CD4-positive, CD25-positive, alpha-beta regulatory T cell (primary cell): Measurements from ENCODE around the gene RP9. TPM values are rescaled to one million over a fixed set of nuclear protein-coding genes. Genes with fewer than 3 reads are reported as not detected.

ENCODE experiments used
- ATAC-seq, 2 donors: fragments of 150-1000 bp; cut with Tn5 transposase; one replicate each; pipeline ENCODE4 v1.10.0; 2021; ENCODE audit warnings: low read depth in 2 of 2, moderate number of reproducible peaks in 2 of 2, moderate library complexity in 1 of 2
- DNase-seq, 3 donors: peaks; one replicate each; pipeline versions ENCODE4 v3.0.0 to v3.0.0-alpha.2; 2012 to 2022; ENCODE audit warnings: mixed read lengths in 1 of 3
- H3K27ac ChIP-seq: one replicate; pipeline ENCODE4 v1.7.0; 2013; ENCODE audit warnings: mild to moderate bottlenecking, low read length; ENCODE audit not compliant: insufficient read depth, poor library complexity, severe bottlenecking
- H3K27me3 ChIP-seq: one replicate; pipeline ENCODE4 v1.7.0; 2013; ENCODE audit warnings: low read length; ENCODE audit not compliant: control insufficient read depth, insufficient read depth
- H3K36me3 ChIP-seq: one replicate; pipeline ENCODE4 v1.7.0; 2013; ENCODE audit warnings: mild to moderate bottlenecking, low read length, moderate library complexity; ENCODE audit not compliant: control insufficient read depth, insufficient read depth
- H3K4me1 ChIP-seq: 2 replicates; pipeline ENCODE4 v1.7.0; 2013; ENCODE audit warnings: mild to moderate bottlenecking, low read length; ENCODE audit not compliant: insufficient read depth, control insufficient read depth, poor library complexity, severe bottlenecking
- H3K4me3 ChIP-seq: one replicate; pipeline ENCODE4 v1.7.0; 2013; ENCODE audit warnings: low read depth, mild to moderate bottlenecking, low read length, moderate library complexity
- H3K9me3 ChIP-seq, 2 experiments: 1 replicate in 1 of 2; 2 replicates in 1 of 2; pipeline ENCODE4 v1.7.0; 2013; ENCODE audit warnings: low read length in 2 of 2, mild to moderate bottlenecking in 1 of 2, moderate library complexity in 1 of 2; ENCODE audit not compliant: control insufficient read depth in 2 of 2
- H3K27ac Mint-ChIP-seq, 3 donors: one replicate each; pipeline ENCODE4 v1.8.0; 2020 to 2022; ENCODE audit warnings: mild to moderate bottlenecking in 3 of 3, mixed read lengths in 3 of 3, moderate library complexity in 2 of 3
- H3K27me3 Mint-ChIP-seq: one replicate; pipeline ENCODE4 v1.8.0; 2022; ENCODE audit warnings: mild to moderate bottlenecking, mixed read lengths
- H3K36me3 Mint-ChIP-seq: one replicate; pipeline ENCODE4 v1.8.0; 2020; ENCODE audit warnings: mixed read lengths
- H3K4me1 Mint-ChIP-seq, 4 donors: one replicate each; pipeline ENCODE4 v1.8.0; 2020 to 2022; ENCODE audit warnings: mixed read lengths in 4 of 4, mild to moderate bottlenecking in 1 of 4
- H3K4me3 Mint-ChIP-seq, 4 donors: one replicate each; pipeline ENCODE4 v1.8.0; 2020 to 2022; ENCODE audit warnings: mild to moderate bottlenecking in 4 of 4, mixed read lengths in 4 of 4, moderate library complexity in 3 of 4
- H3K9me3 Mint-ChIP-seq, 7 donors: one replicate each; pipeline ENCODE4 v1.8.0; 2020 to 2022; ENCODE audit warnings: mixed read lengths in 7 of 7, mild to moderate bottlenecking in 3 of 7, moderate library complexity in 2 of 7
- polyA plus RNA-seq, 4 donors: library from polyadenylated mRNA; unstranded; fragments of 300-500 nt; fragmentation: Illumina TruSeq; gene quantifications; one replicate each; pipeline ENCODE4 v1.2.3, GENCODE V29; 2021
- total RNA-seq: library from RNA; stranded (reverse); gene quantifications from one replicate; pipeline ENCODE4 v1.2.3, GENCODE V29; 2022

The RP9 gene
- total and polyA plus RNA-seq, 5 donors from 2014 or later: 14.3 to 26.2 (median 20.7) TPM

DNA sequence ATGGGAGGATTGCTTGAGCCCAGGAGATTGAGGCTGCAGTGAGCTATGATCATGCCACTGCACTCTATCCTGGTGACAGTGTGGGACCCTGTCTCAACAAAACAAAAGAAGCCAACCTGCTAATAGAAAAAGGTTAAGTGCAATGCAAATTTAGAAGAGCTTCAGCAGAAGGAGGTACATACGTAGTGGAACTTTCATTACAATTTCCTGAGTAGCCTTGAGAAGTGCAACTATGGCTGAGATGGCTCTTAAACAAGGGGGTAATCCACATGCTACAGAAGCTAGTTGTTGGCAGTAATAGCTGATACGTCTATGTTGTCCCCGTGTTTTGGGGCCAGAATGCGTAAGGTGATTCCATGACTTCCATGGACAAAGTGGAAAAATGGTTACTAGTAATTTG is 36.0 kb downstream of the RP9 start:
- no peaks in the 10 kb centered on the region for H3K36me3 ChIP-seq
- DNase-seq (no peak), ATAC-seq (no peak)
- no peak overlapping the region for H3K27ac ChIP-seq
- peaks cover 62% of the 10 kb centered on the region for H3K27me3 Mint-ChIP-seq
- H3K27me3 ChIP-seq: peaks cover 7% of the 10 kb centered on the region
- no peak overlapping the region for H3K4me3 ChIP-seq
- H3K27ac Mint-ChIP-seq: no peak overlapping the region
- H3K36me3 Mint-ChIP-seq: peaks cover 8% of the 10 kb centered on the region
- peaks cover 11 to 15% of the 10 kb centered on the region in 2 experiments for H3K9me3 ChIP-seq
- H3K4me1 Mint-ChIP-seq: peaks cover 10 to 20% (median 15%) of the 10 kb centered on the region in 4 donors
- peaks cover 16% of the 10 kb centered on the region for H3K4me1 ChIP-seq
- H3K4me3 Mint-ChIP-seq: no peak overlapping the region
- H3K9me3 Mint-ChIP-seq: peaks cover 0 to 22% (median 10%) of the 10 kb centered on the region in 7 donors

DNA sequence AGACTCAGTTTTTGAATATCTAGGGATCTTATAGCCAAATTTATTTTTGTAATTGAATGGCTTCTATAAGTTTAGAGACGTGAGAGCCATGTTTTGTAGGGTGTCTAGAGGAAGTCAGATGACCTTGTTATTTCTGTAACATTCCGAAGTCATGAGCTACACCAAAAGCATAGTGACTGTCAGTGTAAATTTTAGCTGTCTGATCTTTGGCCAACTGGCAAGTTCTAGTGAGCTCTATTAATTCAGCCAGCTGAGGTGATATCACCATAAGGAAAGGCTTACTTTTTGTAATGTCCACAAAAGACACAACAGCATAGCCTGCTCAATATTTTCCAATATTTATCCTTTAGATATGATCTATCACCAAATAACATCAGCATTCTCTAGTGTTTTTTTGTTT is 36.7 kb downstream of the RP9 start:
- H3K4me3 Mint-ChIP-seq: no peak overlapping the region
- H3K4me1 Mint-ChIP-seq: peaks cover 6 to 14% (median 11%) of the 10 kb centered on the region in 4 donors
- peaks cover 7% of the 10 kb centered on the region for H3K27me3 ChIP-seq
- peaks cover 0 to 22% (median 10%) of the 10 kb centered on the region in 7 donors for H3K9me3 Mint-ChIP-seq
- H3K27me3 Mint-ChIP-seq: peaks cover 57% of the 10 kb centered on the region
- no peak overlapping the region for H3K4me3 ChIP-seq
- no peak overlapping the region for H3K27ac ChIP-seq
- no peaks in the 10 kb centered on the region for H3K36me3 ChIP-seq
- DNase-seq (no peak), ATAC-seq (no peak)
- H3K4me1 ChIP-seq: peaks cover 13% of the 10 kb centered on the region
- H3K36me3 Mint-ChIP-seq: peaks cover 8% of the 10 kb centered on the region
- no peak overlapping the region for H3K27ac Mint-ChIP-seq
- H3K9me3 ChIP-seq: peaks cover 11 to 15% of the 10 kb centered on the region in 2 experiments

DNA sequence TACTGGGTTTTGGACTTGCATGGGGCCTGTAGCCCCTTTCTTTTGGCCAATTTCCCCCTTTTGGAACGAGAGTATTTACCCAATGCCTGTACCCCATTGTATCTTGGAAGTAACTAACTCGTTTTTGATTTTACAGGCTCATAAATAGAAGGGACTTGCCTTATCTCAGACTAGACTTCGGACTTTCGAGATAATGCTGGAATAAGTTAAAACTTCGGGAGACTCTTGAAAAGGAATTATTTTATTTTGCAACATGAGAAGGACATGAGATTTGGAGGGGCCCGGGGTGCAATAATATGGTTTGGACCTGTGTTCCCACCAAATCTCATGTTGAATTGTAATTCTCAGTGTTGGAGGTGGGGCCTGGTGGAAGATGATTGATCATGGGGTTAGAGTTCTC is 38.4 kb downstream of the RP9 start:
- H3K36me3 ChIP-seq: no peaks in the 10 kb centered on the region
- no peaks in the 10 kb centered on the region for H3K4me1 Mint-ChIP-seq
- H3K27me3 Mint-ChIP-seq: peaks cover 53% of the 10 kb centered on the region
- H3K9me3 Mint-ChIP-seq: peaks cover 0 to 30% (median 10%) of the 10 kb centered on the region in 7 donors
- no peak overlapping the region for H3K4me3 ChIP-seq
- H3K4me1 ChIP-seq: no peaks in the 10 kb centered on the region
- H3K9me3 ChIP-seq: peaks cover 20 to 21% of the 10 kb centered on the region in 2 experiments
- no peak overlapping the region for H3K4me3 Mint-ChIP-seq
- ATAC-seq (no peak), DNase-seq (no peak)
- H3K36me3 Mint-ChIP-seq: peaks cover 15% of the 10 kb centered on the region
- H3K27me3 ChIP-seq: peaks cover 13% of the 10 kb centered on the region
- no peak overlapping the region for H3K27ac ChIP-seq
- H3K27ac Mint-ChIP-seq: no peak overlapping the region

DNA sequence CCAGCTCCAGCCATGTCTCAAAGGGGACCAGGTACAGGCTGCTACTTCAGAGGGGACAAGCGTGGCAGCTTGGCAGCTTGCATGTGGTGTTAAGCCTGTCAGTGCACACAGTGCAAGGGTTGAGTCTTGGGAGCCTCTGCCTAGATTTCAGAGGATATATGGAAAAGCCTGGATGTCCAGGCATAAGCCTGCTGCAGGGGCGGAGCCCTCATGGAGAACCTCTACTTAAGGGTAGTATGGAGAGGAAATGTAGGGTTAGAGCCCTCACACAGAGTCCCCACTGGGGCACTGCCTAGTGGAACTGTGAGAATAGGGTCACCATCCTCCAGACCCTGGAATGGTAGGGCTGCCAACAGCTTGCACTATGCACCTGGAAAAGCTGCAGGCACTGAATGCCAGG is 38.9 kb downstream of the RP9 start:
- DNase-seq: no peak
- Mint-ChIP-seq H3K4me1 (no peaks in the 10 kb centered on the region), H3K36me3 (peaks cover 16% of the 10 kb centered on the region), H3K27ac (no peak overlapping the region), H3K27me3 (peaks cover 54% of the 10 kb centered on the region), H3K4me3 (no peak overlapping the region), H3K9me3 (peaks cover 0 to 32% (median 10%) of the 10 kb centered on the region in 7 donors)
- no peak for ATAC-seq
- no peak overlapping the region for H3K27ac ChIP-seq
- H3K27me3 ChIP-seq: peaks cover 14% of the 10 kb centered on the region
- H3K9me3 ChIP-seq: peaks cover 21 to 22% of the 10 kb centered on the region in 2 experiments
- H3K4me3 ChIP-seq: no peak overlapping the region
- no peaks in the 10 kb centered on the region for H3K4me1 ChIP-seq
- no peaks in the 10 kb centered on the region for H3K36me3 ChIP-seq

DNA sequence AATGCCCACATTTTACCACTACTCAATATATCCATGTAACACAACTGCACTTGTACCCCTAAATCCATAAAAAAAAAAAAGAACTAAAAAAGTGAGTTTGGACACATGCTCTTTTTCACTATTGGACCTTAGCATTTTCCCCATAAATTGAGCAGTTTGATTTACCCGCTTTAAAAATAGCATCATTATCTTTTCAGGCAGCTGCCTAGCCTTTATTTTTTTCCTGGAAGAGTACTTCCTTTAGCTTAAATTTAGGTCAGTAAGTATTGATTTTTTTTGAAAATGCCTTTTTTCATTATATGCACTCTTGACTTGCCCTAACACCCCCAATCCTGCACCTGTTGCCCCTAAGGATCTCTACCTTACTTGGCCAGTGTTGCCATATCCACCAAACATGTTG is 41.3 kb downstream of the RP9 start:
- H3K4me1 Mint-ChIP-seq: peaks cover 0 to 13% (median 6%) of the 10 kb centered on the region in 4 donors

DNA sequence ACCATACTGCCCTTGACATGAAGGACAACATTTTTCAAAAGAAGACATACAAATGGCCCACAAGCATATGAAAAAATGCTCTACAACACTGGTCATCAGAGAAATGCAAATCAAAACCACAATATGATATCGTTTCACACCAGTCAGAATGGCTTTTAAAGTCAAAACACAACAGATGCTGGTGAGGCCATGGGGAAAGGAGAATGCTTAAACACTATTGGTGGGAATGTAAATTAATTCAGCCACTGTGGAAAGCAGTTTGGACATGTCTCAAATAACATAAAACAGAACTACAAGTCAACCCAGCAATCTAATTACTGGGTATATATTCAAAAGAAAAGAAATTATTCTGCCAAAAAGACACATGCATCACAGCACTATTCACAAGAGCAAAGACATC is 42.4 kb downstream of the RP9 start:
- Histone ChIP-seq H3K9me3 (peaks cover 21 to 22% of the 10 kb centered on the region in 2 experiments), H3K27ac (no peak overlapping the region), H3K4me1 (peaks cover 10% of the 10 kb centered on the region), H3K4me3 (no peak overlapping the region), H3K36me3 (no peaks in the 10 kb centered on the region), H3K27me3 (peaks cover 10% of the 10 kb centered on the region)
- ATAC-seq (no peak), DNase-seq (no peak)
- Mint-ChIP-seq H3K27ac (no peak overlapping the region), H3K36me3 (peaks cover 15% of the 10 kb centered on the region), H3K4me1 (peaks cover 0 to 17% (median 9%) of the 10 kb centered on the region in 4 donors), H3K9me3 (peaks cover 0 to 29% (median 12%) of the 10 kb centered on the region in 7 donors), H3K27me3 (peaks cover 29% of the 10 kb centered on the region), H3K4me3 (no peak overlapping the region)

More for the DNA sequence above, 41.3 kb downstream of the RP9 start:
- DNase-seq (no peak), ATAC-seq (no peak)
- Mint-ChIP-seq H3K4me3 (no peak overlapping the region), H3K9me3 (peaks cover 0 to 32% (median 12%) of the 10 kb centered on the region in 7 donors), H3K27ac (no peak overlapping the region), H3K36me3 (peaks cover 16% of the 10 kb centered on the region), H3K27me3 (peaks cover 41% of the 10 kb centered on the region)
- H3K36me3 ChIP-seq: no peaks in the 10 kb centered on the region
- peaks cover 7% of the 10 kb centered on the region for H3K4me1 ChIP-seq
- H3K27me3 ChIP-seq: peaks cover 12% of the 10 kb centered on the region
- H3K4me3 ChIP-seq: no peak overlapping the region
- H3K27ac ChIP-seq: no peak overlapping the region
- H3K9me3 ChIP-seq: peaks cover 21 to 22% of the 10 kb centered on the region in 2 experiments

DNA sequence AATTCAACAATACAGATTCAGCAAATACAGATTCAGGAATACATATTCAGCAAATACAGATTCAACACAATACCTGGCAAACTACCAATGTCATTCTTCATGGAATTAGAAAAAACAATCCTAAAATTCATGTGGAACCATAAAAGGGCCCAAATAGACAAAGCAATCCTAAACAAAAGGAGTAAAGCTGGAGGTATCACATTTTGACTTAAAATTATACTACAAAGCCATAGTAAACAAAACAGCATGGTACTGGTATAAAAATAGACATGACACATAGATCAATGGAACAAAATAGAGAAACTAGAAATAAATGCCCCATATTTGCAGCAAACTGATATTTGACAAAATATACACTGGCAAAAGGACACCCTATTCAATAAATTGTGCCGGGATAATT is 43.2 kb downstream of the RP9 start:
- no peak for DNase-seq
- peaks cover 22% of the 10 kb centered on the region for H3K27me3 Mint-ChIP-seq
- H3K27me3 ChIP-seq: peaks cover 10% of the 10 kb centered on the region
- ATAC-seq: no peak
- peaks cover 8% of the 10 kb centered on the region for H3K36me3 Mint-ChIP-seq
- H3K36me3 ChIP-seq: no peaks in the 10 kb centered on the region
- peak overlapping the region in 3 of 4 donors; percentile 34 to 62 (median 40) for H3K4me3 Mint-ChIP-seq
- H3K27ac Mint-ChIP-seq: no peak overlapping the region
- peaks cover 20 to 22% of the 10 kb centered on the region in 2 experiments for H3K9me3 ChIP-seq
- no peak overlapping the region for H3K4me3 ChIP-seq
- no peak overlapping the region for H3K27ac ChIP-seq
- peaks cover 0 to 27% (median 4%) of the 10 kb centered on the region in 7 donors for H3K9me3 Mint-ChIP-seq
- peaks cover 1 to 24% (median 10%) of the 10 kb centered on the region in 4 donors for H3K4me1 Mint-ChIP-seq
- peaks cover 18% of the 10 kb centered on the region for H3K4me1 ChIP-seq
